Measurements from ENCODE around the gene SLC34A3. TPM values are rescaled to one million over a fixed set of nuclear protein-coding genes. Genes with fewer than 3 reads are reported as not detected.

Gene SLC34A3
- total RNA-seq, 4 donors from 2014 or later = not detected

DNA sequence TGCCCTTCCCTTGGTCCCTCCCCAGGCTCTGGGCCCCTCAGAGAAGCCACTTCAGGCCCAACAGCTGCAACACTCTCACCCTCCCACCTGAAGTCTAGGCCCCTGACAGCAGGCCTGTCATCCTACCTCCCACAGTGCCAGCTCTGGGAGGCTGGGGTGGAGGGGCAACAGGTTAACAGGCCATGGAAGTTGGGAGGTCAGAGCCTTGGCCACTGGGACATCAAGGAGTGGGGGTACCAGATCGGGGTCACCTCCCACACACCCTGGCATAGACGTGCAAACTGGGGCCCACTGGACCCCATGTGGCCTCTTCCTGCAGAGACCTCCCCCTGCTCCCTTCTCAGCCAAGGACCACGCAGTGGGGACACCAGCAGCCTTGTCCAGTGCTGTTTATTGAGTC, 39.5 kb upstream of the SLC34A3 start:
- ATAC-seq (ENCODE audit: low FRiP score) = no peak
- TF ChIP-seq, protein P1, sequence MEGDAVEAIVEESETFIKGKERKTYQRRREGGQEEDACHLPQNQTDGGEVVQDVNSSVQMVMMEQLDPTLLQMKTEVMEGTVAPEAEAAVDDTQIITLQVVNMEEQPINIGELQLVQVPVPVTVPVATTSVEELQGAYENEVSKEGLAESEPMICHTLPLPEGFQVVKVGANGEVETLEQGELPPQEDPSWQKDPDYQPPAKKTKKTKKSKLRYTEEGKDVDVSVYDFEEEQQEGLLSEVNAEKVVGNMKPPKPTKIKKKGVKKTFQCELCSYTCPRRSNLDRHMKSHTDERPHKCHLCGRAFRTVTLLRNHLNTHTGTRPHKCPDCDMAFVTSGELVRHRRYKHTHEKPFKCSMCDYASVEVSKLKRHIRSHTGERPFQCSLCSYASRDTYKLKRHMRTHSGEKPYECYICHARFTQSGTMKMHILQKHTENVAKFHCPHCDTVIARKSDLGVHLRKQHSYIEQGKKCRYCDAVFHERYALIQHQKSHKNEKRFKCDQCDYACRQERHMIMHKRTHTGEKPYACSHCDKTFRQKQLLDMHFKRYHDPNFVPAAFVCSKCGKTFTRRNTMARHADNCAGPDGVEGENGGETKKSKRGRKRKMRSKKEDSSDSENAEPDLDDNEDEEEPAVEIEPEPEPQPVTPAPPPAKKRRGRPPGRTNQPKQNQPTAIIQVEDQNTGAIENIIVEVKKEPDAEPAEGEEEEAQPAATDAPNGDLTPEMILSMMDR (IDR thresholded peaks at IDR 0.05) = no peak

DNA sequence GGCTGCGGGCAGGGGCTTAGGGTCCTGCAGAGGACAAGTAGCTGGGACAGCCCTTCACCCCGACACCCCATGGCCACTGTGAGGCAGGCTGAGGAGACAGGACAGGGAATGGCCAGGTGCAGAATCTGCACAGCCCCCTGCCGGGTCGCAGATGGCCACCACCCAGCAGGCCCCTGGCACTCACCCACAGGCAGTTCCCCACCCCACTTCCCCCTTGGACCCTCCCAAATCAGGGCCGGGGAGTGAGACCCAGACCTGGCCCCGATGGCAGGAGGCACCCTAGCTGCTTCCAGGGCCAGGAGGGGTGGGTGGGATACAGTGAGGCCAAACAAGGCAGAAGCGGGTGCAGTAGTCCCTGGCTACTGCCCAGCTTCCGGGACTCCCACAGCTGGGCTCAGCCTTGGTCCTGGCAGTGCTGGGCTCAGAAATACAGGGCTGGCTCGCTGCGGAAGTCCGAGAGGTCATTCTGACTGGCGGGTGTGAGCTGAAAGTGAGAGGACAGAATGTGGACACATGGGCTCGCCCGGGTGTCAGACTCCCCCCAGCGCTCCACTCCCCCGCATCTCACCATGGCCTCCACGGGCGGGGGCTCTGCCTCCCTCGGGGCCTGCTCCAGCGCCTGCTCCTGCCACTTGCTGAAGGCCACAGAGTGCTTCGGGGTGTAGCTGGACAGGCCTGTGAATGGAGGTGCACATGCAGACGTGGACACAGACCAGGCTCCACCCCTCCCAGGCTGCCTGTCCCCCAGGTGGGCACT, 38.8 kb upstream of the SLC34A3 start:
- DNase-seq (ENCODE audit: low spot score) = no peak
- TF ChIP-seq, protein P1 (IDR thresholded peaks at IDR 0.05) = no peak
- ATAC-seq (ENCODE audit: low FRiP score) = no peak

More for the DNA sequence above, 39.5 kb upstream of the SLC34A3 start:
- DNase-seq (ENCODE audit: low spot score) = no peak

DNA sequence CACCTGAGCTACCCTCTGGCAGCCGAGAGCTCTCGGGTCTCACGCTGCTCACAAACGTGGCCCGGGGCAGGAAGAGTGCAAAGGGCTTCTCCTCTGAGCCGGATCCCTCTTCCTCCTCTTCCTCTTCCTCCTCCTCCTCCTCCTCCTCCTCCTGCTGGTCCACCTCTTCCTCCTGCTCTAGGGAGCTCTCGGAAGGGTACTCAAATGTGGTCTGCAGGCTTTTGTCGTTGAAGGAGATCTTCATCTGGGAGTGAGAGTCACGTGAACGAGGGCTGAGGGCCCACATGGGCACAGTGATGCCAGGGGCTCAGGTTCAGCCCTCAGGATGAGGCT, 38.3 kb upstream of the SLC34A3 start:
- TF ChIP-seq, protein P1 (IDR thresholded peaks at IDR 0.05) = no peak
- ATAC-seq (ENCODE audit: low FRiP score) = no peak
- DNase-seq (ENCODE audit: low spot score) = no peak

DNA sequence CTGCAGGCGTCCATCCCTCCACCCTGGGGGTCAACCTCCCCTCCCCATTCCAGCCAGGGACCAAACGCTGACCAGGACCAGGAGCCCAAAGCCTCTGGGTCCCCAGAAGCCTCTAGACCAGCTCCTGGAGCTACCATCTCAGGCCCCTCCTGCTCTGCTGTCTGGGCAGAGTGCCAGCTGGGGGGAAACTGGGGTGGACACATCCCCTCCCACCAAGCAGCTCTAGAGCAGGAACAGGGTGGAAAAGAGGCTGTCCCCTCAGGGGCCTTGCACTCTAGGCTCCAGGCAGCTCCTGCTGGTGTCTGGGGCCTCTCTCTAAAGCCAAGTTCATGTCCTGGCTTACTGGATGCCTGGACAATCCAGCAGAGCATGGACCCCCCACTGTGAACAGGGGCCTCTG, 37.8 kb upstream of the SLC34A3 start:
- TF ChIP-seq, protein P1 (IDR thresholded peaks at IDR 0.05) = no peak
- ATAC-seq (ENCODE audit: low FRiP score) (no peak), DNase-seq (ENCODE audit: low spot score) (no peak)

DNA sequence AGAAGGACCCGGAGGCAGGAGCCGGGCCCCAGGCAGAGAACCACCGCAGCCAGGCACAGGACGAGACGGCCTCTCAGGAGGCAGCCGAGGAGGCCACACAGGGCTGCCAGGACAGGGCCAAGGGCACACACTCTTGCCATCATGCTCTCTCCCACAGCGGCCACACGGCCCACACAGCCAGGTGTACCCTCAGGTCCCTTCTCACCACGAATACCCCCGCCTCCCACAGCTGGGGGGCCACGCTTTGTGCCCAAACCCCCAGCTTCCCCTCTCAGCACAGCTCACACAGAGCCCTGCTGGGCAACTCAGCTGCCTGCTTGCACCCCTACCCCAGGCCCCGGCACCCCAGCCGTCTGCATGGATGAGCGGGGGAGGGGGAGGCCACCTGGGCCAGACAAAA, 36.9 kb upstream of the SLC34A3 start:
- TF ChIP-seq, protein P1 (IDR thresholded peaks at IDR 0.05) = no peak
- DNase-seq (ENCODE audit: low spot score) = no peak
- ATAC-seq (ENCODE audit: low FRiP score) = no peak

DNA sequence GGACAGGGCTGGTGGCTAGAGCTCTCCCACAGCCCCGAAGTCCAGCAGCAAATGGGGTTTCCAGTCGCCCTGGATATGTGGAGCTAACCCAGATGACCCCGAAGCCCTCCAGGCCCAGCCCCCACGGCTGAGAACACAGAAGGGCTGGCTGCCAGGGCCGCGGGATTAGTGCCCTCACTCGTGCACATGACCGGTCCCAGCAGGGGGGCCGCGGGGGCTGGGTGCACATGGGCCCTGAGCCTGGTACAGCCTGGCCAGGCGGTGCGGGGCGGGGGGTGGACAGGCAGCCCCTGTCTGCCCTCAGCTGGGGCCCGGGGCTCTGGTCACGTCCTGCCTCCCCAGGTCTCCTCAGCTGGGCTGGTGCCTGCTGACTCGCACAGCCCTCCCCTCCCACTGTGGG, 36.3 kb upstream of the SLC34A3 start:
- DNase-seq (ENCODE audit: low spot score) (no peak), ATAC-seq (ENCODE audit: low FRiP score) (no peak)
- TF ChIP-seq, protein P1 (IDR thresholded peaks at IDR 0.05) = no peak

DNA sequence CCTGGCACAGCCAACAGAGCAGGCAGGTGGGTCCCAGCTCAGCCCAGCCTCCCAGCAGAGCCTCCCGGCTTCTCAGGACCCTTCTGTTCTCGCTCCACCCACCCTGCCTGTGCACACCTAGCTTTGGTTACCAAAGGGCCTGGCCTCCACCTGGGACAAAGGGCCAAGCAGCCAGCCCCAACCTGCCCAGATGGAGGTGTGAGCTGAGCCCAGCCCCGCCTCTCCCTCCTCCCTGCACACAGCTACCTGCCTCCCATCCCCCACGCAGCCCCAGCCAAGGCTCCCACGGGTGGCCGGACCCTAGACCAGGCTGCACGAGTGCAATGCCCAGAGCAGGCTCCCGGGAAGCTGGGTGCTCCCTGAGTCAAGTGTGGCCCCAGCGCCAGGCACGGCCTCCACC, 35.8 kb upstream of the SLC34A3 start:
- no peak for ATAC-seq (ENCODE audit: low FRiP score)

More for the DNA sequence above, 35.8 kb upstream of the SLC34A3 start:
- TF ChIP-seq, protein P1 (IDR thresholded peaks at IDR 0.05) = no peak
- no peak for DNase-seq (ENCODE audit: low spot score)

All from omental fat pad (tissue), 4 donors.